Cardiac muscle cell (in vitro differentiated cells and primary cell): ENCODE results near the gene NRK. TPM values are rescaled to one million over a fixed set of nuclear protein-coding genes. Genes with fewer than 3 reads are reported as not detected.

ENCODE experiments used
- DNase-seq, 2 donors: peaks; one replicate each; pipeline versions ENCODE4 v3.0.0 to v3.0.0-alpha.2; 2010 to 2017; ENCODE audit warnings: low read depth in 1 of 2, low spot score in 1 of 2
- H3K27ac ChIP-seq: fragments of 200-600 bp; sonication (generic); 2 replicates; pipeline ENCODE4 v1.5.1; 2016
- H3K27me3 ChIP-seq: fragments of 200-600 bp; sonication (generic); 2 replicates; pipeline ENCODE4 v1.6.0; 2016; ENCODE audit warnings: control low read depth
- H3K36me3 ChIP-seq: fragments of 200-600 bp; sonication (generic); 2 replicates; pipeline ENCODE4 v1.5.1; 2016; ENCODE audit warnings: control low read depth
- H3K4me1 ChIP-seq: fragments of 200-600 bp; sonication (generic); 2 replicates; pipeline ENCODE4 v1.8.1; 2017; ENCODE audit warnings: low read depth, mild to moderate bottlenecking, mixed run types
- H3K4me3 ChIP-seq: fragments of 200-600 bp; sonication (generic); 2 replicates; pipeline ENCODE4 v1.5.1; 2016; ENCODE audit warnings: mild to moderate bottlenecking
- H3K9me3 ChIP-seq: fragments of 200-600 bp; sonication (generic); 2 replicates; pipeline ENCODE4 v1.5.1; 2017; ENCODE audit warnings: low read depth, mild to moderate bottlenecking, control low read depth
- polyA plus RNA-seq: library from polyadenylated mRNA; unstranded; fragments of >200 nt; fragmentation: Nextera tagmentation; extraction: Ambion mirVana; gene quantifications from 2 replicates; pipeline ENCODE4 v1.2.1, GENCODE V29; 2016
- total RNA-seq: library from RNA; depleted of rRNA; stranded (reverse); fragments of >200 nt; gene quantifications from 2 replicates; pipeline ENCODE4 v1.2.3, GENCODE V29; 2016
- TF ChIP-seq, protein P1 (sequence below): IDR thresholded peaks from 2 replicates; pipeline ENCODE4 v1.5.1; 2012; ENCODE audit warnings: low read depth, mild to moderate bottlenecking, low read length

Gene NRK
- total and polyA plus RNA-seq, 2 experiments from 2014 or later: 0.10 to 0.12 TPM

DNA sequence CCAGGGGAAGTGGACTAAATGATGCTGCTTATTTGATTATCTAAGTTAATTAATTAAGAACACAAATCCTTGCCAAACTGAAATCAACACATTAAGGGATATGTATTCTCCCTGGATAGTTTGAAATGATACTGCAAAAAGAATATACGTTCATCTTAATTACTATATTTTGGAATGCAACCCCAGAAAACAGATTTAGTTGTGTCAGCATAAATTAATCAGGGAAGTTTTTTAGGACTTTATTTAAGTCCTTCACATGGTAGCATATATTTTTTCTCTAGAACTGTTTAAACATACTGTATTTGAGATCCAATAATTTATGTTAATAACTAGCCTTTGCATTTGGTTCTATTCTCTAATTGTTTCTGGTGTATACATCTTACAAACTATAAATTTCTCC is 52.5 kb downstream of the NRK start:
- Histone ChIP-seq H3K4me1 (no peaks in the 10 kb centered on the region), H3K36me3 (no peaks in the 10 kb centered on the region), H3K9me3 (no peaks in the 10 kb centered on the region), H3K27ac (no peak overlapping the region), H3K27me3 (no peaks in the 10 kb centered on the region), H3K4me3 (no peak overlapping the region)
- TF ChIP-seq, protein P1, sequence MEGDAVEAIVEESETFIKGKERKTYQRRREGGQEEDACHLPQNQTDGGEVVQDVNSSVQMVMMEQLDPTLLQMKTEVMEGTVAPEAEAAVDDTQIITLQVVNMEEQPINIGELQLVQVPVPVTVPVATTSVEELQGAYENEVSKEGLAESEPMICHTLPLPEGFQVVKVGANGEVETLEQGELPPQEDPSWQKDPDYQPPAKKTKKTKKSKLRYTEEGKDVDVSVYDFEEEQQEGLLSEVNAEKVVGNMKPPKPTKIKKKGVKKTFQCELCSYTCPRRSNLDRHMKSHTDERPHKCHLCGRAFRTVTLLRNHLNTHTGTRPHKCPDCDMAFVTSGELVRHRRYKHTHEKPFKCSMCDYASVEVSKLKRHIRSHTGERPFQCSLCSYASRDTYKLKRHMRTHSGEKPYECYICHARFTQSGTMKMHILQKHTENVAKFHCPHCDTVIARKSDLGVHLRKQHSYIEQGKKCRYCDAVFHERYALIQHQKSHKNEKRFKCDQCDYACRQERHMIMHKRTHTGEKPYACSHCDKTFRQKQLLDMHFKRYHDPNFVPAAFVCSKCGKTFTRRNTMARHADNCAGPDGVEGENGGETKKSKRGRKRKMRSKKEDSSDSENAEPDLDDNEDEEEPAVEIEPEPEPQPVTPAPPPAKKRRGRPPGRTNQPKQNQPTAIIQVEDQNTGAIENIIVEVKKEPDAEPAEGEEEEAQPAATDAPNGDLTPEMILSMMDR: no peak
- no peak for DNase-seq

DNA sequence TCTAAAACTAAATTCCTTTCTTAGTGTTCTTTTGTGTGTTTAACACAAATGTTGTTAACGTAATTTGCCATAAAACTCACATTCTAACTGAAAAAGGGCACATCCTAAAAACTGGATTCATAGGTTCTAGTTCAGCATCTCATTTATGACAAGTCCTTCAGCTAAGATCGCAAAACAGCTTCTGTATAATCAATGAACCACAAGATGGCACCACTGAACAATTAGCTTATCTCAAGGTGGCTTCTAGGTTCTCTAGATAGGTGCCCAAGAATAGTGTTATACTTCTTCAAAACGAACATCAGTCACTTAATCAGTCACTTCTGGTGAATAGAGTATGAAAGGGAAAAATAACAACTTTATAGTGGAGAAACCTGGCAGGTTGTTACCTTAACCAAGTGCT is 54.3 kb downstream of the NRK start:
- Histone ChIP-seq H3K36me3 (no peaks in the 10 kb centered on the region), H3K27me3 (no peaks in the 10 kb centered on the region), H3K27ac (no peak overlapping the region), H3K4me1 (no peaks in the 10 kb centered on the region), H3K4me3 (no peak overlapping the region), H3K9me3 (no peaks in the 10 kb centered on the region)
- DNase-seq: peak; percentile 16
- TF ChIP-seq, protein P1: peak; percentile 19

DNA sequence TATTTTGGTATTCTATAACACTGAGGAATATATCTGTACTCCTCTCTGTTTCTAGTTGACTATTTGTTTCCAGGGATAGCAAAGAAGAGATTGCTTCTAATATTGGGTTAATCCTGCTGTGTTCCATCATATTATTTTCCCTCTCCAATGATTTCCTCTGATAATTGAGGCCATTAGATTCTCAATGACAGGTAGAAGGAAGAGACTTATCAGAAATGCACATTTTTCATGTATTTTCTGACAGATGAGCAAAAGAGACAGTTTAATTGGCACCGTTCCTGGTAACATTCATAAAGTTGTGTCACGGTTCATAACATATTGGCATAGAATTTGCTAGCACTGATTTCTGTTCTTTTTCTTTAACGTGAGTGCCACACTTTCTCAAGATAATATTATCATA is 58.2 kb downstream of the NRK start:
- H3K4me1 ChIP-seq: no peaks in the 10 kb centered on the region
- TF ChIP-seq, protein P1: no peak
- no peak for DNase-seq
- H3K4me3 ChIP-seq: no peak overlapping the region
- no peaks in the 10 kb centered on the region for H3K9me3 ChIP-seq
- no peaks in the 10 kb centered on the region for H3K27me3 ChIP-seq
- no peak overlapping the region for H3K27ac ChIP-seq
- H3K36me3 ChIP-seq: no peaks in the 10 kb centered on the region

DNA sequence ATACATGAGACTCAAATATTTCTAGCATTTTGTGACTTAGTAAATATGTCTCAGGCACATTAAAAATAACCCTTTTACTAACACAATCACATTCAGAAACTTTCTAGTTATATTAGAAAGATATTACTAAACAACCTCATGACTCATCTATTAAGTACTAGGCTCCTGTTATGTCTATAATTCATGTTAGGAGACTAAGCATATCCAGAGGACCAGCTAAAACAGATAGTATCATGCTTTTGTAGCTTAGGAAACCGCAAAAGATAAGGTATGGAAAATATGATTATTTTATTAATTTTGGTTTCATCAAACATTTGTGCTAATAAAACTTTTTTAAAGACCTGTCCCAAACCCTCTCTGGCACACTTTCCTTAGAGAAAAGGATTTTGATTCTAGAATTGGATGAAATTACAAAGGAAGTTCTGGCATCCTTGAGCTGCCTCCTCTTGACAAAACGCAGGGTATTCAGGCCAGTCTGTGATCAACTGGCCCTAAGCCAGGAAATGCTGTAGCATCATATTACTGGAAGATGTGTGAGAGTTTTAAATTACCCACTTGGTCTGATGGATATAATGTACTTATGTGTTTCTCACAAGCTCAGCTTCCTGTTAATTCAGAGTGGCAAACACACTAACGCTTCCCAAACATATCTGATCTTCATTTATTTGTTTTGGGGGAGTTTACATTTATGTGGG is 60.4 kb downstream of the NRK start:
- Histone ChIP-seq H3K36me3 (no peaks in the 10 kb centered on the region), H3K27me3 (no peaks in the 10 kb centered on the region), H3K4me3 (no peak overlapping the region), H3K27ac (no peak overlapping the region), H3K4me1 (no peaks in the 10 kb centered on the region), H3K9me3 (no peaks in the 10 kb centered on the region)
- TF ChIP-seq, protein P1: no peak
- peak; percentile 60 to 83 for DNase-seq

DNA sequence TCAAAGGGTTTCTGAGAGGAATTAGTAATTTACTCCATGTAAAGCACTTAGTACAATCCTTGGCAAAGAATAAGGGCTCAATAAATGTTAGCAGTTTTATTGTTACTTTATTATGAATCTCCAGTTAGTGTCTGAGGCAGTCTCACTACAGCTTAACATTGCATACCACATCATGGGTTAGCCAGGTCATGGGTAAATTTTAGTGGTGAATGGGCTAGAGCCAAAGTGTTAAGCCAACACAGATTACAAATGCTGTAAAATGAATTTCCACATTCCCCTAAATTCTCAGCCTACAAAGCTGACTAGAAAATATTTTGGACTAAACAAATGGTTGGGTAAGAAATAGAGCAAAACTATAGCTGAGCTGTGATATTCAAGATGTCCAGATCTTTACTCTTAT is 72.4 kb downstream of the NRK start:
- Histone ChIP-seq H3K36me3 (no peaks in the 10 kb centered on the region), H3K27ac (no peak overlapping the region), H3K4me1 (no peaks in the 10 kb centered on the region), H3K4me3 (no peak overlapping the region), H3K9me3 (no peaks in the 10 kb centered on the region), H3K27me3 (no peaks in the 10 kb centered on the region)
- DNase-seq: peak in 1 of 2 donors; percentile 42
- TF ChIP-seq, protein P1: no peak
